HepG2 (cell line): ENCODE results near the gene ADCY9. TPM values are rescaled to one million over a fixed set of nuclear protein-coding genes. Genes with fewer than 3 reads are reported as not detected.
A peak's percentile ranks its signal among the peaks of the same experiment; 100 is the strongest.

ENCODE experiments used
- CBFB ChIP-seq: sonication (generic); formaldehyde crosslinking; IDR thresholded peaks from 2 replicates; pipeline ENCODE4 v1.4.0; 2020; ENCODE audit warnings: missing genetic modification reagents
- FOXC1 ChIP-seq: sonication (generic); formaldehyde crosslinking; IDR thresholded peaks from 2 replicates; pipeline ENCODE4 v1.8.0; 2022; ENCODE audit warnings: mild to moderate bottlenecking, missing genetic modification reagents, borderline replicate concordance
- NR0B2 ChIP-seq: sonication (generic); formaldehyde crosslinking; IDR thresholded peaks from 2 replicates; pipeline ENCODE4 v1.4.0; 2020; ENCODE audit warnings: mild to moderate bottlenecking, missing genetic modification reagents
- NR2F6 ChIP-seq, 2 experiments: IDR thresholded peaks; 2 replicates each; pipeline ENCODE4 v1.6.1; 2016; ENCODE audit warnings: antibody characterized with exemption in 1 of 2, mild to moderate bottlenecking in 1 of 2
- PCBP2 ChIP-seq: fragments of 200-400 bp; formaldehyde crosslinking; optimal IDR thresholded peaks from 2 replicates; pipeline ENCODE3; 2018; ENCODE audit warnings: low read length, low read depth; ENCODE audit not compliant: poor library complexity, severe bottlenecking
- SPEN ChIP-seq: sonication (generic); formaldehyde crosslinking; IDR thresholded peaks from 2 replicates; pipeline ENCODE4 v1.5.1; 2020; ENCODE audit warnings: low read depth, mild to moderate bottlenecking, missing genetic modification reagents
- SRSF9 ChIP-seq: fragments of 200-400 bp; formaldehyde crosslinking; IDR thresholded peaks from 2 replicates; pipeline ENCODE4 v1.6.1; 2018; ENCODE audit warnings: borderline replicate concordance, mild to moderate bottlenecking, low read depth, low read length; ENCODE audit not compliant: insufficient read depth, poor library complexity, severe bottlenecking
- ZHX1 ChIP-seq: sonication (generic); formaldehyde crosslinking; IDR thresholded peaks from 2 replicates; pipeline ENCODE4 v1.8.1; 2022; ENCODE audit warnings: low read depth, mild to moderate bottlenecking, missing genetic modification reagents
- ZNF629 ChIP-seq: sonication (generic); formaldehyde crosslinking; conservative IDR thresholded peaks from 2 replicates; pipeline ENCODE4 v1.5.0; 2020; ENCODE audit warnings: missing genetic modification reagents
- ZNF639 ChIP-seq: conservative IDR thresholded peaks from 2 replicates; pipeline ENCODE4 v1.6.1; 2018; ENCODE audit warnings: missing genetic modification reagents
- polyA plus RNA-seq, 8 experiments: library from polyadenylated mRNA; depleted of rRNA in 3 of 8; stranded (reverse) in 7 of 8; unstranded in 1 of 8; fragments of >200 nt; fragmentation: Illumina TruSeq in 4 of 8; extraction: Trizol in 4 of 8; gene quantifications; 2 replicates each; pipeline versions ENCODE4 v1.2.1 to v1.2.3, GENCODE V29; 2011 to 2016; ENCODE audit warnings: low read depth in 4 of 8, missing spikeins in 1 of 8, mixed read lengths in 1 of 8; ENCODE audit not compliant: insufficient read depth in 1 of 8
- total RNA-seq, 5 experiments: library from RNA; depleted of rRNA; stranded (reverse); fragments of >200 nt; fragmentation: Illumina TruSeq; extraction: Trizol; gene quantifications; 2 replicates each; pipeline ENCODE4 v1.2.3, GENCODE V29; 2016; ENCODE audit warnings: low read depth in 1 of 5
- TF ChIP-seq, protein P1 (sequence below): sonication (generic); formaldehyde crosslinking; IDR thresholded peaks from 2 replicates; pipeline ENCODE4 v1.4.0; 2020; ENCODE audit warnings: missing genetic modification reagents, mild to moderate bottlenecking, borderline replicate concordance
- TF ChIP-seq, protein P2 (sequence below): sonication (generic); formaldehyde crosslinking; conservative IDR thresholded peaks from 2 replicates; pipeline ENCODE4 v1.4.0; 2020; ENCODE audit warnings: missing genetic modification reagents
- TF ChIP-seq, protein P3 (sequence below): sonication (generic); formaldehyde crosslinking; IDR thresholded peaks from 2 replicates; pipeline ENCODE4 v1.4.0; 2020; ENCODE audit warnings: mild to moderate bottlenecking, missing genetic modification reagents, borderline replicate concordance

Gene ADCY9
- total and polyA plus RNA-seq, 2 of the 13 experiments (the other 11 are each of a cell fraction or from before 2014, with no cell fraction given) = 11.2 to 13.9 TPM

- TF ChIP-seq FOXC1 (CRISPR knock-in tag) = no peak
- no peak for TF ChIP-seq ZNF639 (CRISPR knock-in tag)
- TF ChIP-seq SRSF9 = no peak
- no peak for TF ChIP-seq PCBP2
- TF ChIP-seq NR0B2 (CRISPR knock-in tag) = no peak
- TF ChIP-seq SPEN (CRISPR knock-in tag) = no peak
- TF ChIP-seq CBFB = no peak
- TF ChIP-seq ZHX1 (CRISPR knock-in tag) = no peak
- TF ChIP-seq NR2F6 (IDR thresholded peaks at IDR 0.05) = no peak
- no peak for TF ChIP-seq NR2F6 (CRISPR knock-in tag; IDR thresholded peaks at IDR 0.05)
- TF ChIP-seq, protein P1, sequence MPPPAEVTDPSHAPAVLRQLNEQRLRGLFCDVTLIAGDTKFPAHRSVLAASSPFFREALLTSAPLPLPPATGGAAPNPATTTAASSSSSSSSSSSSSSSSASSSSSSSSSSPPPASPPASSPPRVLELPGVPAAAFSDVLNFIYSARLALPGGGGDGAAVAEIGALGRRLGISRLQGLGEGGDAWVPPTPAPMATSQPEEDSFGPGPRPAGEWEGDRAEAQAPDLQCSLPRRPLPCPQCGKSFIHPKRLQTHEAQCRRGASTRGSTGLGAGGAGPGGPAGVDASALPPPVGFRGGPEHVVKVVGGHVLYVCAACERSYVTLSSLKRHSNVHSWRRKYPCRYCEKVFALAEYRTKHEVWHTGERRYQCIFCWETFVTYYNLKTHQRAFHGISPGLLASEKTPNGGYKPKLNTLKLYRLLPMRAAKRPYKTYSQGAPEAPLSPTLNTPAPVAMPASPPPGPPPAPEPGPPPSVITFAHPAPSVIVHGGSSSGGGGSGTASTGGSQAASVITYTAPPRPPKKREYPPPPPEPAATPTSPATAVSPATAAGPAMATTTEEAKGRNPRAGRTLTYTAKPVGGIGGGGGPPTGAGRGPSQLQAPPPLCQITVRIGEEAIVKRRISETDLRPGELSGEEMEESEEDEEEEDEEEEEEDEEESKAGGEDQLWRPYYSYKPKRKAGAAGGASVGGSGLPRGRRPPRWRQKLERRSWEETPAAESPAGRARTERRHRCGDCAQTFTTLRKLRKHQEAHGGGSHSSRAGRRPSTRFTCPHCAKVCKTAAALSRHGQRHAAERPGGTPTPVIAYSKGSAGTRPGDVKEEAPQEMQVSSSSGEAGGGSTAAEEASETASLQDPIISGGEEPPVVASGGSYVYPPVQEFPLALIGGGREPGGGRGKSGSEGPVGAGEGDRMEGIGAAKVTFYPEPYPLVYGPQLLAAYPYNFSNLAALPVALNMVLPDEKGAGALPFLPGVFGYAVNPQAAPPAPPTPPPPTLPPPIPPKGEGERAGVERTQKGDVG (CRISPR knock-in tag) = no peak
- no peak for TF ChIP-seq ZNF629 (CRISPR knock-in tag)
- TF ChIP-seq, protein P2, sequence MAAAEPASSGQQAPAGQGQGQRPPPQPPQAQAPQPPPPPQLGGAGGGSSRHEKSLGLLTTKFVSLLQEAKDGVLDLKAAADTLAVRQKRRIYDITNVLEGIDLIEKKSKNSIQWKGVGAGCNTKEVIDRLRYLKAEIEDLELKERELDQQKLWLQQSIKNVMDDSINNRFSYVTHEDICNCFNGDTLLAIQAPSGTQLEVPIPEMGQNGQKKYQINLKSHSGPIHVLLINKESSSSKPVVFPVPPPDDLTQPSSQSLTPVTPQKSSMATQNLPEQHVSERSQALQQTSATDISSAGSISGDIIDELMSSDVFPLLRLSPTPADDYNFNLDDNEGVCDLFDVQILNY (CRISPR knock-in tag) = no peak
- TF ChIP-seq, protein P3, sequence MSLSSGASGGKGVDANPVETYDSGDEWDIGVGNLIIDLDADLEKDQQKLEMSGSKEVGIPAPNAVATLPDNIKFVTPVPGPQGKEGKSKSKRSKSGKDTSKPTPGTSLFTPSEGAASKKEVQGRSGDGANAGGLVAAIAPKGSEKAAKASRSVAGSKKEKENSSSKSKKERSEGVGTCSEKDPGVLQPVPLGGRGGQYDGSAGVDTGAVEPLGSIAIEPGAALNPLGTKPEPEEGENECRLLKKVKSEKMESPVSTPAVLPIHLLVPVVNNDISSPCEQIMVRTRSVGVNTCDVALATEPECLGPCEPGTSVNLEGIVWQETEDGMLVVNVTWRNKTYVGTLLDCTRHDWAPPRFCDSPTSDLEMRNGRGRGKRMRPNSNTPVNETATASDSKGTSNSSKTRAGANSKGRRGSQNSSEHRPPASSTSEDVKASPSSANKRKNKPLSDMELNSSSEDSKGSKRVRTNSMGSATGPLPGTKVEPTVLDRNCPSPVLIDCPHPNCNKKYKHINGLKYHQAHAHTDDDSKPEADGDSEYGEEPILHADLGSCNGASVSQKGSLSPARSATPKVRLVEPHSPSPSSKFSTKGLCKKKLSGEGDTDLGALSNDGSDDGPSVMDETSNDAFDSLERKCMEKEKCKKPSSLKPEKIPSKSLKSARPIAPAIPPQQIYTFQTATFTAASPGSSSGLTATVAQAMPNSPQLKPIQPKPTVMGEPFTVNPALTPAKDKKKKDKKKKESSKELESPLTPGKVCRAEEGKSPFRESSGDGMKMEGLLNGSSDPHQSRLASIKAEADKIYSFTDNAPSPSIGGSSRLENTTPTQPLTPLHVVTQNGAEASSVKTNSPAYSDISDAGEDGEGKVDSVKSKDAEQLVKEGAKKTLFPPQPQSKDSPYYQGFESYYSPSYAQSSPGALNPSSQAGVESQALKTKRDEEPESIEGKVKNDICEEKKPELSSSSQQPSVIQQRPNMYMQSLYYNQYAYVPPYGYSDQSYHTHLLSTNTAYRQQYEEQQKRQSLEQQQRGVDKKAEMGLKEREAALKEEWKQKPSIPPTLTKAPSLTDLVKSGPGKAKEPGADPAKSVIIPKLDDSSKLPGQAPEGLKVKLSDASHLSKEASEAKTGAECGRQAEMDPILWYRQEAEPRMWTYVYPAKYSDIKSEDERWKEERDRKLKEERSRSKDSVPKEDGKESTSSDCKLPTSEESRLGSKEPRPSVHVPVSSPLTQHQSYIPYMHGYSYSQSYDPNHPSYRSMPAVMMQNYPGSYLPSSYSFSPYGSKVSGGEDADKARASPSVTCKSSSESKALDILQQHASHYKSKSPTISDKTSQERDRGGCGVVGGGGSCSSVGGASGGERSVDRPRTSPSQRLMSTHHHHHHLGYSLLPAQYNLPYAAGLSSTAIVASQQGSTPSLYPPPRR (CRISPR knock-in tag) = 0 out of 2 replicates have a peak, but pooled peaks have one; percentile 25
Measured at GRCh38 chr16:4011940-4012629, 104.2 kb downstream of the ADCY9 start (continued).
